ENCODE measurements around the gene FKBP15. TPM values are rescaled to one million over a fixed set of nuclear protein-coding genes. Genes with fewer than 3 reads are reported as not detected.

The FKBP15 gene
- total RNA-seq, 1 experiment from 2014 or later, result 23.5 TPM

- H3K27ac ChIP-seq (ENCODE audit: low read depth, low read length, poor library complexity, severe bottlenecking), result no peak overlapping the region
- ChIA-PET CTCF (no interaction called here), POLR2A (ENCODE audit: low non-redundant PET) (no interaction called here)
- TF ChIP-seq, protein P1, sequence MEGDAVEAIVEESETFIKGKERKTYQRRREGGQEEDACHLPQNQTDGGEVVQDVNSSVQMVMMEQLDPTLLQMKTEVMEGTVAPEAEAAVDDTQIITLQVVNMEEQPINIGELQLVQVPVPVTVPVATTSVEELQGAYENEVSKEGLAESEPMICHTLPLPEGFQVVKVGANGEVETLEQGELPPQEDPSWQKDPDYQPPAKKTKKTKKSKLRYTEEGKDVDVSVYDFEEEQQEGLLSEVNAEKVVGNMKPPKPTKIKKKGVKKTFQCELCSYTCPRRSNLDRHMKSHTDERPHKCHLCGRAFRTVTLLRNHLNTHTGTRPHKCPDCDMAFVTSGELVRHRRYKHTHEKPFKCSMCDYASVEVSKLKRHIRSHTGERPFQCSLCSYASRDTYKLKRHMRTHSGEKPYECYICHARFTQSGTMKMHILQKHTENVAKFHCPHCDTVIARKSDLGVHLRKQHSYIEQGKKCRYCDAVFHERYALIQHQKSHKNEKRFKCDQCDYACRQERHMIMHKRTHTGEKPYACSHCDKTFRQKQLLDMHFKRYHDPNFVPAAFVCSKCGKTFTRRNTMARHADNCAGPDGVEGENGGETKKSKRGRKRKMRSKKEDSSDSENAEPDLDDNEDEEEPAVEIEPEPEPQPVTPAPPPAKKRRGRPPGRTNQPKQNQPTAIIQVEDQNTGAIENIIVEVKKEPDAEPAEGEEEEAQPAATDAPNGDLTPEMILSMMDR (conservative IDR thresholded peaks at IDR 0.05; ENCODE audit: low read depth, low read length), result no peak
- no peak for TF ChIP-seq EZH2 (IDR thresholded peaks at IDR 0.05; ENCODE audit: borderline replicate concordance, low read depth, low read length, poor library complexity, severe bottlenecking)
- no peak overlapping the region for H3K4me3 ChIP-seq (ENCODE audit: low read depth, low read length, poor library complexity, severe bottlenecking)
- H3K27me3 ChIP-seq (replicated peaks; ENCODE audit: insufficient read depth, low read depth, low read length, poor library complexity), result no peaks in the 10 kb centered on the region
- H3K9me3 ChIP-seq (ENCODE audit: low read depth, low read length, poor library complexity, severe bottlenecking), result no peaks in the 10 kb centered on the region
- H3K36me3 ChIP-seq (ENCODE audit: insufficient read depth, low read length, poor library complexity, severe bottlenecking), result no peaks in the 10 kb centered on the region
- H3K4me1 ChIP-seq (ENCODE audit: insufficient read depth, low read length, poor library complexity, severe bottlenecking), result peaks cover 11% of the 10 kb centered on the region
- intact Hi-C loops (cut with micrococcal nuclease; ENCODE audit: unreplicated experiment), result no loop called here
- BruUV-seq (replicated peaks), result no TSS peak
- no peak for DNase-seq (ENCODE audit: low spot score)
Observed at GRCh38 chr9:113156880-113157279, 64.2 kb downstream of the FKBP15 start.

DNA sequence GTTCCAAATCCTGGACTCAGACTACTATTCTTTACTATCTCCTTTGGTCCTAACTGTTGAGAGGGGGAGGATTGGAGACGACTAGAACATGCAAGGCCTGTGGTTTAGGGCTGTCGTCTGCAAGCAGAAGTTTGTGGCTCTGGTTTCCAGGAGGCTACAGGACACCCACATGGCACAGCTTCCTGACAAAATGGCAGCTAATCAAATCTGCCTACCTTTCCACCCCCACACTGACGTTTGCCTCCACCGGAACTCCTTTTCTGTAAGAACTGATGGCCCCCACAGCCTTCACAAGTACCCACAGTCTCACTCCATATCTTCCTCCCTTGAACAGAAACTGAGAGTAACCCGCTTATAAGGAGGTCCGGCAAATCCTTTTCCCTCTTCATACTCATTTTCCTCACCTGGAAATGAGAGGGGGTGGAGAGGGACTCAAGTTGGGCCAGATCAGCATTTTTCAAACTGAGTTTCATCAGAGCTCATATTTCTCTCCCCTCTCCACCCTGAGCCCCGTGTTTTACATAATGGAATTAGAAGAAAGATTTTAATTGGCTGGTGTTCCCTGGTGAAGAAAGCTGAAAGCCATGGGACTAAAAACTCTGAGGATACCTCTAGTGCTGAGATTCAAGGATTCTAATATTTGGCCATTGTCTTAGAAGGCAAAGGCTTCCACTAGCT lies 65.0 kb downstream of the FKBP15 start:
- intact Hi-C loops (cut with micrococcal nuclease; ENCODE audit: unreplicated experiment), result no loop called here
- DNase-seq (ENCODE audit: low spot score), result no peak
- H3K27ac ChIP-seq (ENCODE audit: low read depth, low read length, poor library complexity, severe bottlenecking), result no peak overlapping the region
- no peaks in the 10 kb centered on the region for H3K27me3 ChIP-seq (replicated peaks; ENCODE audit: insufficient read depth, low read depth, low read length, poor library complexity)
- H3K36me3 ChIP-seq (ENCODE audit: insufficient read depth, low read length, poor library complexity, severe bottlenecking), result no peaks in the 10 kb centered on the region
- ChIA-PET POLR2A (ENCODE audit: low non-redundant PET) (no interaction called here), CTCF (no interaction called here)
- TF ChIP-seq, protein P1 (conservative IDR thresholded peaks at IDR 0.05; ENCODE audit: low read depth, low read length), result no peak
- TF ChIP-seq EZH2 (IDR thresholded peaks at IDR 0.05; ENCODE audit: borderline replicate concordance, low read depth, low read length, poor library complexity, severe bottlenecking), result no peak
- no TSS peak for BruUV-seq (replicated peaks)
- H3K4me3 ChIP-seq (ENCODE audit: low read depth, low read length, poor library complexity, severe bottlenecking), result no peak overlapping the region
- peaks cover 11% of the 10 kb centered on the region for H3K4me1 ChIP-seq (ENCODE audit: insufficient read depth, low read length, poor library complexity, severe bottlenecking)
- no peaks in the 10 kb centered on the region for H3K9me3 ChIP-seq (ENCODE audit: low read depth, low read length, poor library complexity, severe bottlenecking)

DNA sequence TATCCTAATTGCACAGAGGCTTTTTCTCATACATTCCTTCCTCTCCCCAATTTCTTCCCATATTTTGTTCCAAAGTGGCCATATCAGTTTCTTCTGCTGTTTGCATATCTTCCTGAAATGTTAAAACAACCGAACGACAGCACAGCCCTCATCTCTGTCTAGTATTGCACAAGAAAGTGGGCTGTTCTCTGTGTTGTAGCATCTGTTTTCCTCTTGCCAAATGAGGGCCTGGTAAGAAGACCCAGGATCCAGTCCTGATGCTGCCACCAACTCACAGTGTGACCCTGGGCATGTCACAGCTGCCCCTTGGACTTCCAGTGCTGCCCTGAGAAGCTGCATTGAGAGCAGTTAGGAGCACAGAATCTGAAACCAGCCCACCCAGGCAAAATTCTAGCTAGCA lies 66.1 kb downstream of the FKBP15 start:
- ChIA-PET CTCF (no interaction called here), POLR2A (ENCODE audit: low non-redundant PET) (no interaction called here)
- intact Hi-C loops (cut with micrococcal nuclease; ENCODE audit: unreplicated experiment), result no loop called here
- Histone ChIP-seq H3K36me3 (ENCODE audit: insufficient read depth, low read length, poor library complexity, severe bottlenecking) (no peaks in the 10 kb centered on the region), H3K4me1 (ENCODE audit: insufficient read depth, low read length, poor library complexity, severe bottlenecking) (peaks cover 15% of the 10 kb centered on the region), H3K9me3 (ENCODE audit: low read depth, low read length, poor library complexity, severe bottlenecking) (no peaks in the 10 kb centered on the region), H3K4me3 (ENCODE audit: low read depth, low read length, poor library complexity, severe bottlenecking) (no peak overlapping the region), H3K27ac (ENCODE audit: low read depth, low read length, poor library complexity, severe bottlenecking) (no peak overlapping the region), H3K27me3 (replicated peaks; ENCODE audit: insufficient read depth, low read depth, low read length, poor library complexity) (no peaks in the 10 kb centered on the region)
- BruUV-seq (replicated peaks), result no TSS peak
- no peak for DNase-seq (ENCODE audit: low spot score)
- TF ChIP-seq, protein P1 (conservative IDR thresholded peaks at IDR 0.05; ENCODE audit: low read depth, low read length), result no peak
- no peak for TF ChIP-seq EZH2 (IDR thresholded peaks at IDR 0.05; ENCODE audit: borderline replicate concordance, low read depth, low read length, poor library complexity, severe bottlenecking)

Data from A673 (cell line).